Neural cell (in vitro differentiated cells): ENCODE data around the gene POLR2B.

Experiments used
- EZH2 ChIP-seq: fragments of 200-600, 300-800 bp; shearing (Covaris generic), sonication (generic); IDR thresholded peaks from 2 replicates; pipeline ENCODE4 v1.6.1; 2014; ENCODE audit warnings: antibody characterized with exemption, low read length, borderline replicate concordance, mild to moderate bottlenecking; ENCODE audit not compliant: insufficient read depth, poor library complexity, severe bottlenecking
- MXI1 ChIP-seq: fragments of 450-650 bp; conservative IDR thresholded peaks from 2 replicates; pipeline ENCODE4 v1.6.1; 2014; ENCODE audit warnings: antibody characterized with exemption, mild to moderate bottlenecking; ENCODE audit not compliant: poor library complexity, severe bottlenecking
- POLR2AphosphoS5 ChIP-seq: IDR thresholded peaks from 2 replicates; pipeline ENCODE4 v1.6.1; 2012
- RAD21 ChIP-seq: fragments of 450-650 bp; conservative IDR thresholded peaks from 2 replicates; pipeline ENCODE4 v1.6.1; 2014; ENCODE audit warnings: antibody characterized with exemption, mild to moderate bottlenecking, moderate library complexity
- SMC3 ChIP-seq: fragments of 450-650 bp; conservative IDR thresholded peaks from 2 replicates; pipeline ENCODE4 v1.6.1; 2014; ENCODE audit warnings: antibody characterized with exemption, mild to moderate bottlenecking, moderate library complexity; ENCODE audit not compliant: poor library complexity
- TAF1 ChIP-seq: IDR thresholded peaks from 2 replicates; pipeline ENCODE4 v1.6.1; 2012; ENCODE audit warnings: low read depth
- TF ChIP-seq, protein P1 (sequence below): fragments of 450-650 bp; IDR thresholded peaks from 2 replicates; pipeline ENCODE4 v1.5.1; 2014; ENCODE audit warnings: antibody characterized with exemption, mild to moderate bottlenecking, moderate library complexity; ENCODE audit not compliant: poor library complexity, severe bottlenecking
- TF ChIP-seq, protein P2 (sequence below): IDR thresholded peaks from 2 replicates; pipeline ENCODE4 v1.6.1; 2012; ENCODE audit warnings: borderline replicate concordance

DNA sequence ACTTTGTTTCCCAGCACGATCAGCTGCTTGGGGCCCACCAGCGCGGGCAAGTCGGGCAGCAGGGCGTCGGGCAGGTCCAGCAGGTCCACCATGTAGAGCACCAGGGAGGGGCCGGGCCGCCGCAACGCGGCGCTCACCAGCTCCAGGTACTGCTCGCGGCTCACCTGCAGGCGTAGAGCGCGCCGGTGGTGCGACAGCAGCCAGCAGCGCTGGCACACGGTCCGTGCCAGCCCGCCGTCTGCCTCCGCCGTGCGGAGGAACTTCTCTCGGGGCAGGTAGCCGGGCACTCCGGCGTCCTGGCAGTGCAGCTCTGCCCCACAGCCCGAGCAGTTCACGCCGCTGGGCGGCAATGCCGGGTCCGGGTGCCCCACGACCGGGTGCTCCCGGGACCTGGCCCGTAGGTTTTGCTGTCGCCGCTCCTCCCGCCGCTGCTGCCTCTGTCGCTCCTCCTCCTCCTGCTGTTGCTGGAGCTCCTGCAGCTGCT lies 1.8 kb upstream of the POLR2B start:
- TF ChIP-seq, protein P1, sequence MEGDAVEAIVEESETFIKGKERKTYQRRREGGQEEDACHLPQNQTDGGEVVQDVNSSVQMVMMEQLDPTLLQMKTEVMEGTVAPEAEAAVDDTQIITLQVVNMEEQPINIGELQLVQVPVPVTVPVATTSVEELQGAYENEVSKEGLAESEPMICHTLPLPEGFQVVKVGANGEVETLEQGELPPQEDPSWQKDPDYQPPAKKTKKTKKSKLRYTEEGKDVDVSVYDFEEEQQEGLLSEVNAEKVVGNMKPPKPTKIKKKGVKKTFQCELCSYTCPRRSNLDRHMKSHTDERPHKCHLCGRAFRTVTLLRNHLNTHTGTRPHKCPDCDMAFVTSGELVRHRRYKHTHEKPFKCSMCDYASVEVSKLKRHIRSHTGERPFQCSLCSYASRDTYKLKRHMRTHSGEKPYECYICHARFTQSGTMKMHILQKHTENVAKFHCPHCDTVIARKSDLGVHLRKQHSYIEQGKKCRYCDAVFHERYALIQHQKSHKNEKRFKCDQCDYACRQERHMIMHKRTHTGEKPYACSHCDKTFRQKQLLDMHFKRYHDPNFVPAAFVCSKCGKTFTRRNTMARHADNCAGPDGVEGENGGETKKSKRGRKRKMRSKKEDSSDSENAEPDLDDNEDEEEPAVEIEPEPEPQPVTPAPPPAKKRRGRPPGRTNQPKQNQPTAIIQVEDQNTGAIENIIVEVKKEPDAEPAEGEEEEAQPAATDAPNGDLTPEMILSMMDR, result peak; percentile 42
- TF ChIP-seq, protein P2, sequence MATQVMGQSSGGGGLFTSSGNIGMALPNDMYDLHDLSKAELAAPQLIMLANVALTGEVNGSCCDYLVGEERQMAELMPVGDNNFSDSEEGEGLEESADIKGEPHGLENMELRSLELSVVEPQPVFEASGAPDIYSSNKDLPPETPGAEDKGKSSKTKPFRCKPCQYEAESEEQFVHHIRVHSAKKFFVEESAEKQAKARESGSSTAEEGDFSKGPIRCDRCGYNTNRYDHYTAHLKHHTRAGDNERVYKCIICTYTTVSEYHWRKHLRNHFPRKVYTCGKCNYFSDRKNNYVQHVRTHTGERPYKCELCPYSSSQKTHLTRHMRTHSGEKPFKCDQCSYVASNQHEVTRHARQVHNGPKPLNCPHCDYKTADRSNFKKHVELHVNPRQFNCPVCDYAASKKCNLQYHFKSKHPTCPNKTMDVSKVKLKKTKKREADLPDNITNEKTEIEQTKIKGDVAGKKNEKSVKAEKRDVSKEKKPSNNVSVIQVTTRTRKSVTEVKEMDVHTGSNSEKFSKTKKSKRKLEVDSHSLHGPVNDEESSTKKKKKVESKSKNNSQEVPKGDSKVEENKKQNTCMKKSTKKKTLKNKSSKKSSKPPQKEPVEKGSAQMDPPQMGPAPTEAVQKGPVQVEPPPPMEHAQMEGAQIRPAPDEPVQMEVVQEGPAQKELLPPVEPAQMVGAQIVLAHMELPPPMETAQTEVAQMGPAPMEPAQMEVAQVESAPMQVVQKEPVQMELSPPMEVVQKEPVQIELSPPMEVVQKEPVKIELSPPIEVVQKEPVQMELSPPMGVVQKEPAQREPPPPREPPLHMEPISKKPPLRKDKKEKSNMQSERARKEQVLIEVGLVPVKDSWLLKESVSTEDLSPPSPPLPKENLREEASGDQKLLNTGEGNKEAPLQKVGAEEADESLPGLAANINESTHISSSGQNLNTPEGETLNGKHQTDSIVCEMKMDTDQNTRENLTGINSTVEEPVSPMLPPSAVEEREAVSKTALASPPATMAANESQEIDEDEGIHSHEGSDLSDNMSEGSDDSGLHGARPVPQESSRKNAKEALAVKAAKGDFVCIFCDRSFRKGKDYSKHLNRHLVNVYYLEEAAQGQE, result no peak
- TF ChIP-seq POLR2AphosphoS5, result peak; percentile 0
- no peak for TF ChIP-seq RAD21
- no peak for TF ChIP-seq EZH2
- no peak for TF ChIP-seq SMC3
- TF ChIP-seq TAF1, result no peak
- TF ChIP-seq MXI1, result no peak
